Measurements from ENCODE around the gene IFI6.

Gene IFI6

GRCh38 chr1:27687906-27688305 is 15.9 kb upstream of the IFI6 start:
- H2BK12ac ChIP-seq (ENCODE audit: low read length in 2 of 2) = no peak overlapping the region
- no peak overlapping the region for H3K4ac ChIP-seq (ENCODE audit: low read depth in 1 of 2, low read length in 2 of 2)
- H3K9ac ChIP-seq (ENCODE audit: low read length) = no peak overlapping the region
- no peak for DNase-seq
- no peak overlapping the region for H4K91ac ChIP-seq (ENCODE audit: low read length)
- no peak overlapping the region for H2AK5ac ChIP-seq (ENCODE audit: low read length, severe bottlenecking)
- H3K36me3 ChIP-seq (ENCODE audit: control insufficient read depth in 1 of 2, insufficient read depth in 2 of 2, low read depth in 1 of 2, low read length in 2 of 2) = no peaks in the 10 kb centered on the region
- no peaks in the 10 kb centered on the region for H3K4me1 ChIP-seq (ENCODE audit: control insufficient read depth, insufficient read depth, low read depth, low read length)
- H3K27ac ChIP-seq (ENCODE audit: low read length, poor library complexity, severe bottlenecking) = no peak overlapping the region
- no peak overlapping the region for H3K4me2 ChIP-seq (ENCODE audit: low read length, poor library complexity, severe bottlenecking)
- H3K9me3 ChIP-seq (ENCODE audit: control insufficient read depth, low read length) = no peaks in the 10 kb centered on the region
- no peak overlapping the region for H4K8ac ChIP-seq (ENCODE audit: low read length)
- H3K4me3 ChIP-seq (ENCODE audit: insufficient read depth in 1 of 2, low read depth in 1 of 2, low read length in 2 of 2) = no peak overlapping the region
- WGBS = 97% methylated on average over 5 of the region's 5 CpGs
- no peak overlapping the region for H2BK120ac ChIP-seq (ENCODE audit: low read depth, low read length)
- no peak overlapping the region for H3K18ac ChIP-seq (ENCODE audit: low read depth in 1 of 2, low read length in 2 of 2)
- H2AFZ ChIP-seq (ENCODE audit: low read depth, low read length) = no peak overlapping the region
- no peaks in the 10 kb centered on the region for H3K79me1 ChIP-seq (replicated peaks; ENCODE audit: low read length, poor library complexity, severe bottlenecking)
- H2BK5ac ChIP-seq (ENCODE audit: low read depth, low read length, poor library complexity, severe bottlenecking) = no peak overlapping the region
- H3K23ac ChIP-seq (ENCODE audit: low read length in 2 of 2) = no peak overlapping the region
- H3K14ac ChIP-seq (ENCODE audit: low read length in 2 of 2) = no peak overlapping the region
- H2BK15ac ChIP-seq (ENCODE audit: low read depth, poor library complexity, severe bottlenecking) = no peak overlapping the region
- H3K27me3 ChIP-seq (ENCODE audit: control insufficient read depth in 1 of 2, insufficient read depth in 1 of 2, low read length in 2 of 2) = peaks cover 0 to 6% of the 10 kb centered on the region in 2 experiments

DNA sequence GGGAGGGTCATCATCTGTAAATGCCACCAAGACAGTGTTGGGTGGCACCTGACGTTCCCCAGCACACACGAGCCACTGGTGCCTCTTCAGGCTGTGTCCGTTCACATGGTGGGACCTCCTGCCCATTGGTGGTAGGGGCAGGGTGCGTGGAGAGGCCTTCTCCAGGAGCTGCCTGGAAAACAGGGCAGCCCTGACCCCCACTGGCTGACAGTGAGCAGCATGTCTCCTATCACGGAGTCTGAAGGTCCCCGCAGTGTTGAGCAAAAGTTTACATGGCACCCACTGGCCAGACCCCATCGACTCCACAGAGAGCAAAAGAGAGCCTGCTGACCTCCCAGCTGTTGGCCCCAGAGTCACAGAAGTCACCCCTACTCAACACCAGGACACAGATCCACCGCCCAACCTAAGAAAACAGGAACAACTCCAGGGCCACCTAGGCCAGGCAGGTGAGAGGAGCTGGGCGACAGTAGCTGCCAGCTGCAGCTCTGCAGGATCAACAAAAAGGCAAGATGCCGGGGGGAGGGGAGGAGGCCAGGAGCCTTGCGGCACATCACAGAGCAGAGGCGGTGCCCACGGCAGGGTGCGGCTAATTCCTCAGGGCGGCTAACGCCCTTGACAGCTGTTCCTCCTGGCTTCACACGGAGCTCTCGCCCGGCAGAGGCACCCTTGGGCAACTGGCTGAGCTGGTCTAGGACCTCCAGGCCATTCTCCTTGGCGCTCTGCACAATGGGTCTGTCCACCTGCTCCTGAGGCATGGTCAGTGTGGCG is 14.4 kb upstream of the IFI6 start:
- no peak overlapping the region for H3K18ac ChIP-seq (ENCODE audit: low read depth in 1 of 2, low read length in 2 of 2)
- H2BK5ac ChIP-seq (ENCODE audit: low read depth, low read length, poor library complexity, severe bottlenecking) = no peak overlapping the region
- no peak overlapping the region for H3K4me2 ChIP-seq (ENCODE audit: low read length, poor library complexity, severe bottlenecking)
- no peaks in the 10 kb centered on the region for H3K36me3 ChIP-seq (ENCODE audit: control insufficient read depth in 1 of 2, insufficient read depth in 2 of 2, low read depth in 1 of 2, low read length in 2 of 2)
- H3K23ac ChIP-seq (ENCODE audit: low read length in 2 of 2) = no peak overlapping the region
- no peak overlapping the region for H2BK12ac ChIP-seq (ENCODE audit: low read length in 2 of 2)
- H2BK120ac ChIP-seq (ENCODE audit: low read depth, low read length) = no peak overlapping the region
- no peak overlapping the region for H3K9ac ChIP-seq (ENCODE audit: low read length)
- no peaks in the 10 kb centered on the region for H3K79me1 ChIP-seq (replicated peaks; ENCODE audit: low read length, poor library complexity, severe bottlenecking)
- 69% methylated on average over 21 of the region's 21 CpGs for WGBS
- H4K91ac ChIP-seq (ENCODE audit: low read length) = no peak overlapping the region
- H3K4me1 ChIP-seq (ENCODE audit: control insufficient read depth, insufficient read depth, low read depth, low read length) = no peaks in the 10 kb centered on the region
- no peak overlapping the region for H4K8ac ChIP-seq (ENCODE audit: low read length)
- peaks cover 11% of the 10 kb centered on the region for H3K9me3 ChIP-seq (ENCODE audit: control insufficient read depth, low read length)
- no peak overlapping the region for H3K4ac ChIP-seq (ENCODE audit: low read depth in 1 of 2, low read length in 2 of 2)
- no peak overlapping the region for H3K4me3 ChIP-seq (ENCODE audit: insufficient read depth in 1 of 2, low read depth in 1 of 2, low read length in 2 of 2)
- no peak overlapping the region for H3K27ac ChIP-seq (ENCODE audit: low read length, poor library complexity, severe bottlenecking)
- H2AK5ac ChIP-seq (ENCODE audit: low read length, severe bottlenecking) = no peak overlapping the region
- H3K27me3 ChIP-seq (ENCODE audit: control insufficient read depth in 1 of 2, insufficient read depth in 1 of 2, low read length in 2 of 2) = peaks cover 0 to 6% of the 10 kb centered on the region in 2 experiments
- DNase-seq = no peak
- no peak overlapping the region for H2BK15ac ChIP-seq (ENCODE audit: low read depth, poor library complexity, severe bottlenecking)
- H2AFZ ChIP-seq (ENCODE audit: low read depth, low read length) = no peak overlapping the region
- H3K14ac ChIP-seq (ENCODE audit: low read length in 2 of 2) = no peak overlapping the region

DNA sequence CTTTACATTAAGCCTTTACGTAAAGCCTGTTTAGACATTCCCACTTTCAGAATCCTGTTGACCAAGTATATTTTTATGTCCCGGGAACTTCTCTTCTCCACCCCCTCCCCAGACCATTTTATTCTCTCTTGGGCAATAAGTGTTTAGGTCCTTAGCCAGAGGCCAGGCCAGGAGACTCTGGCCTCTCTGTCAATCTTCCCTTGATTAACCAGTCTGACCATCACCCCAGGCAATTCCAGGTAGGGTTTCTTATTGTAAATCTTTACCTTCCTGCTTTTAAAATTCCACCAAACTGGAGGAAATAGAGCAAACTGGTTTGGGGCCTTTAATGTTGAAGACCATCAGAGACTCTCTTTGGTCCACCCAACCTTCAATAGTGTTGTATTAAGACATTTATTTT is 12.2 kb upstream of the IFI6 start:
- H3K14ac ChIP-seq (ENCODE audit: low read length in 2 of 2) = no peak overlapping the region
- DNase-seq = no peak
- no peak overlapping the region for H2AK5ac ChIP-seq (ENCODE audit: low read length, severe bottlenecking)
- no peak overlapping the region for H2BK15ac ChIP-seq (ENCODE audit: low read depth, poor library complexity, severe bottlenecking)
- H2BK120ac ChIP-seq (ENCODE audit: low read depth, low read length) = no peak overlapping the region
- no peaks in the 10 kb centered on the region for H3K79me1 ChIP-seq (replicated peaks; ENCODE audit: low read length, poor library complexity, severe bottlenecking)
- H3K4ac ChIP-seq (ENCODE audit: low read depth in 1 of 2, low read length in 2 of 2) = no peak overlapping the region
- H3K18ac ChIP-seq (ENCODE audit: low read depth in 1 of 2, low read length in 2 of 2) = no peak overlapping the region
- H4K91ac ChIP-seq (ENCODE audit: low read length) = no peak overlapping the region
- no peaks in the 10 kb centered on the region for H3K4me1 ChIP-seq (ENCODE audit: control insufficient read depth, insufficient read depth, low read depth, low read length)
- WGBS = 93% methylated on average over 2 of the region's 2 CpGs
- H3K9ac ChIP-seq (ENCODE audit: low read length) = no peak overlapping the region
- H3K27me3 ChIP-seq (ENCODE audit: control insufficient read depth in 1 of 2, insufficient read depth in 1 of 2, low read length in 2 of 2) = peaks cover 0 to 6% of the 10 kb centered on the region in 2 experiments
- H2BK5ac ChIP-seq (ENCODE audit: low read depth, low read length, poor library complexity, severe bottlenecking) = no peak overlapping the region
- no peak overlapping the region for H3K23ac ChIP-seq (ENCODE audit: low read length in 2 of 2)
- H4K8ac ChIP-seq (ENCODE audit: low read length) = no peak overlapping the region
- H3K27ac ChIP-seq (ENCODE audit: low read length, poor library complexity, severe bottlenecking) = no peak overlapping the region
- H2BK12ac ChIP-seq (ENCODE audit: low read length in 2 of 2) = no peak overlapping the region
- H3K36me3 ChIP-seq (ENCODE audit: control insufficient read depth in 1 of 2, insufficient read depth in 2 of 2, low read depth in 1 of 2, low read length in 2 of 2) = no peaks in the 10 kb centered on the region
- peaks cover 12% of the 10 kb centered on the region for H3K9me3 ChIP-seq (ENCODE audit: control insufficient read depth, low read length)
- no peak overlapping the region for H3K4me3 ChIP-seq (ENCODE audit: insufficient read depth in 1 of 2, low read depth in 1 of 2, low read length in 2 of 2)
- no peak overlapping the region for H2AFZ ChIP-seq (ENCODE audit: low read depth, low read length)
- H3K4me2 ChIP-seq (ENCODE audit: low read length, poor library complexity, severe bottlenecking) = no peak overlapping the region

DNA sequence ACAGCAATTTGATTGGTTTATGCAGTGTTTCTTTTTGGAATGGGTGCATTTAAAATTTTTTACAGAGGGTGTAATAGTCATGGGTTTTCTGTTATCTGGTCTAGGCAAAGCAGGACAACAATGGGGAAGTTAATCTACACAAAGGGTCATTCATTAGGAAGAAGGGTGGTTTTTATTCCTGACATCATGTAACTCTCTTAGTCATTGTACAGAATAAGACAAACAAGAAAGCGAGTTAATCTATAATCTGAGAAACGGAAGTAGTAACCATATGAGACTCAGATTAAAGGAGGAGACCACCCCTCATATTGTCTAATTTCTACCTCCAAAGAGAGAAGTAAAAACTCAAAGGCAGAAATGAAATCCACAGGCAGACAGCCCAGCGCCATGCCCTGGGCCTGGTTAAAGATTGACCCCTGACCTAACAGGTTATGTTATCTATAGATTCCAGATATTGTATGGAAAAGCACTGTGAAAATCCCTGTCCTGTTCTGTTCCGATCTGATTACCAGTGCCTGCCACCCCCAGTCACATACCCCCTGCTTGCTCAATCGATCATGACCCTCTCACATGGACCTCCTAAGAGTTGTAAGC is 10.5 kb upstream of the IFI6 start:
- 85% methylated on average over 4 of the region's 5 CpGs for WGBS
- H2BK15ac ChIP-seq (ENCODE audit: low read depth, poor library complexity, severe bottlenecking) = no peak overlapping the region
- peaks cover 0 to 6% of the 10 kb centered on the region in 2 experiments for H3K27me3 ChIP-seq (ENCODE audit: control insufficient read depth in 1 of 2, insufficient read depth in 1 of 2, low read length in 2 of 2)
- H3K14ac ChIP-seq (ENCODE audit: low read length in 2 of 2) = no peak overlapping the region
- H4K8ac ChIP-seq (ENCODE audit: low read length) = no peak overlapping the region
- no peaks in the 10 kb centered on the region for H3K79me1 ChIP-seq (replicated peaks; ENCODE audit: low read length, poor library complexity, severe bottlenecking)
- no peak overlapping the region for H4K91ac ChIP-seq (ENCODE audit: low read length)
- no peak overlapping the region for H3K27ac ChIP-seq (ENCODE audit: low read length, poor library complexity, severe bottlenecking)
- no peaks in the 10 kb centered on the region for H3K36me3 ChIP-seq (ENCODE audit: control insufficient read depth in 1 of 2, insufficient read depth in 2 of 2, low read depth in 1 of 2, low read length in 2 of 2)
- H2AK5ac ChIP-seq (ENCODE audit: low read length, severe bottlenecking) = no peak overlapping the region
- no peak overlapping the region for H2BK12ac ChIP-seq (ENCODE audit: low read length in 2 of 2)
- H3K9me3 ChIP-seq (ENCODE audit: control insufficient read depth, low read length) = peaks cover 12% of the 10 kb centered on the region
- no peak overlapping the region for H3K18ac ChIP-seq (ENCODE audit: low read depth in 1 of 2, low read length in 2 of 2)
- no peak overlapping the region for H3K4me2 ChIP-seq (ENCODE audit: low read length, poor library complexity, severe bottlenecking)
- H3K4me1 ChIP-seq (ENCODE audit: control insufficient read depth, insufficient read depth, low read depth, low read length) = no peaks in the 10 kb centered on the region
- no peak overlapping the region for H2AFZ ChIP-seq (ENCODE audit: low read depth, low read length)
- no peak overlapping the region for H3K4ac ChIP-seq (ENCODE audit: low read depth in 1 of 2, low read length in 2 of 2)
- no peak overlapping the region for H3K4me3 ChIP-seq (ENCODE audit: insufficient read depth in 1 of 2, low read depth in 1 of 2, low read length in 2 of 2)
- H3K9ac ChIP-seq (ENCODE audit: low read length) = no peak overlapping the region
- H2BK5ac ChIP-seq (ENCODE audit: low read depth, low read length, poor library complexity, severe bottlenecking) = no peak overlapping the region
- no peak overlapping the region for H3K23ac ChIP-seq (ENCODE audit: low read length in 2 of 2)
- no peak for DNase-seq
- H2BK120ac ChIP-seq (ENCODE audit: low read depth, low read length) = no peak overlapping the region

Data from mesenchymal stem cell (in vitro differentiated cells and primary cell).